ENCODE data around the gene MGAT5B. TPM values are rescaled to one million over a fixed set of nuclear protein-coding genes. Genes with fewer than 3 reads are reported as not detected.

The MGAT5B gene
- total and polyA plus RNA-seq, 2 of the 13 experiments (the other 11 are each of a cell fraction or from before 2014, with no cell fraction given) = 0.07 to 0.13 TPM

DNA sequence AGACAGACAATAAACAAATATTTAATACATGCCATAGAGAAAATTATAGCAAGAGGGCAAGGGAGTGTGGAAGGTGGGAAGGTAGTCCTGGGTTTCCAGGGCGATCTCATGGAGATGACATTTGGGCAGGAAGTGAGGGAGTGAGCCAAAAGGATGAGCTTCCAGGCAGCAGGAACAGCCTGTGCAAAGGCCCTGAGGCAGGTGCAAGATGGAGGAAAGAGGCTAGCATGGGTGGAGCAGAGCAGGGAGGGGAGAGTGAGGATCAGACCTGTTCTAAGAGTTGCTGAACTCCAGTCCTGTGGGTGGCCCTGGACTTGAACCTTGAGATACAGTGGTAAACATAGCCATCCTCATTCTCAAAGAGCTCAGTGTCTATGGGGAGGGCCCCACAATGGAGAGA, 94.7 kb downstream of the MGAT5B start:
- ChIA-PET POLR2A (no interaction called here), CTCF (ENCODE audit: low intra/inter-chr PET ratio, low total read pairs) (no interaction called here)
- 28% methylated on average over 1 of the region's 1 CpG for WGBS (ENCODE audit: low lambda C conversion rate)
- no TSS peak for BruUV-seq (replicated peaks)
- no peak overlapping the region for H3K4me2 ChIP-seq (ENCODE audit: low read depth, low read length)
- FAIRE-seq = no peak
- no peak for DNase-seq (ENCODE audit: low spot score)
- H3K27me3 ChIP-seq (ENCODE audit: control insufficient read depth in 1 of 2, insufficient read depth in 2 of 2, low read length in 2 of 2) = peaks cover 19 to 76% of the 10 kb centered on the region in 2 experiments
- TF ChIP-seq MIER2 (CRISPR knock-in tag; IDR thresholded peaks at IDR 0.05) (no peak), SMYD3 (CRISPR knock-in tag; IDR thresholded peaks at IDR 0.05) (no peak), CC2D1A (CRISPR knock-in tag; IDR thresholded peaks at IDR 0.05) (no peak), MEIS2 (CRISPR knock-in tag; IDR thresholded peaks at IDR 0.05) (no peak), ZBTB21 (CRISPR knock-in tag; IDR thresholded peaks at IDR 0.05) (no peak), CREB1 (IDR thresholded peaks at IDR 0.05) (no peak), CREB1 (CRISPR knock-in tag; IDR thresholded peaks at IDR 0.05) (no peak), KMT2A (CRISPR knock-in tag; IDR thresholded peaks at IDR 0.05) (no peak), EED (CRISPR knock-in tag; IDR thresholded peaks at IDR 0.05) (no peak), NFIB (CRISPR knock-in tag; IDR thresholded peaks at IDR 0.05; ENCODE audit: borderline replicate concordance) (no peak), REPIN1 (CRISPR knock-in tag; IDR thresholded peaks at IDR 0.05; ENCODE audit: borderline replicate concordance, low read depth) (no peak), U2AF2 (IDR thresholded peaks at IDR 0.05; ENCODE audit: low read depth, low read length) (no peak), HMG20B (CRISPR knock-in tag; conservative IDR thresholded peaks at IDR 0.05) (no peak)
- H3K4me3 ChIP-seq (replicated peaks in 1 of 3; ENCODE audit: insufficient read depth in 1 of 3, low read depth in 2 of 3, low read length in 3 of 3) = no peak overlapping the region
- H3K36me3 ChIP-seq (replicated peaks in 1 of 2; ENCODE audit: control insufficient read depth in 1 of 2, insufficient read depth in 2 of 2, low read length in 2 of 2) = no peaks in the 10 kb centered on the region
- H4K20me1 ChIP-seq (ENCODE audit: insufficient read depth, low read length) = no peaks in the 10 kb centered on the region
- no peaks in the 10 kb centered on the region for H3K9me3 ChIP-seq (ENCODE audit: low read length)
- H3K9ac ChIP-seq (ENCODE audit: insufficient read depth, low read depth, low read length) = no peak overlapping the region
- in situ Hi-C loops (cut with HindIII; ENCODE audit: extremely low pct_ligation_motif_present, low pct_unique_long_range_greater_than_20kb) (no loop called here), intact Hi-C loops (cut with micrococcal nuclease; ENCODE audit: unreplicated experiment) (no loop called here)
- no peaks in the 10 kb centered on the region; the same call in 1 of the 2 replicates for H3K4me1 ChIP-seq (ENCODE audit: insufficient read depth, low read length)
- H3K79me2 ChIP-seq (ENCODE audit: insufficient read depth, low read length) = no peaks in the 10 kb centered on the region
- no peak overlapping the region for H2AFZ ChIP-seq (ENCODE audit: low read length)
- no peak overlapping the region for H3K27ac ChIP-seq (ENCODE audit: extremely low read length, insufficient read depth, low read length)
- no peak for ATAC-seq

All from HepG2 (cell line).